ENCODE data around the gene CLDN19. TPM values are rescaled to one million over a fixed set of nuclear protein-coding genes. Genes with fewer than 3 reads are reported as not detected.

Gene CLDN19
- total and polyA plus RNA-seq, 2 donors (not counting 1 experiment from before 2014, with no cell fraction given), result 0.03 TPM; not detected in 1

DNA sequence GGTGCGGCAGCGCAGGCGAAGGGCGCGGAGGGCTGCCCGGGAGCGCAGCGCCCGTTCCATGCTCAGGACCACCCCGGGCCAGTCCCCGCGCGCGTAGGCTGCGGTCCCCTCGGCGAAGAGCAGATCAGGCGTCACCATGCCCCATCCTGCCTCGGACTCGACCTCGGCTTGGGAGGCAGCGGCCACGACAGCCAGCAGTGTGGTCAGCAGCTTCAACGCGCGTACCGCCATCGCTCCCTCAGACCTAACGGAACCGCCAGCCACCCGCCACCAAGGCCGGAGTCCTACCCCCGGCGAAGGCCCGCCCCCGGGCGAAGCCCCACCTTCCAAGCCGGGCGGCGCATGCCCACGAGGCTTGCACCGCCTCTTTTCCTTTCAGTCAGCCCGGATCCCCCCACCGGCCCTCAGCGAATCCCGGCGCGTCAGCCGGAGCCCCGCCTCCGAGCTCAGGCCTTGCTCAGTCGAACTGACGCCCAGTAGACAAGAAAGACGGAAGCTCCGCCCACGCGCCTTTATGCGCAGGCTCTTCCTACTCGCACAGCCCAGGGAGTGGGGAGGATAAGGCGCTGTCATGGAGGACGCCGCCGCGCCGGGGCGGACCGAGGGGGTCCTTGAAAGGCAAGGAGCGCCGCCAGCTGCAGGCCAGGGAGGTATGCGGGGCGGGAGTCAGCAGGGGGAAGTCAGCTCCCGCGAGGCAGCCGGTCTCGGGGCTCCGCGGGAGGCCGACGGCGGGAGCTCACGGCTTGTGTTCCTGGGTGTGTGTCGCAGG is 26.9 kb upstream of the CLDN19 start, which contains the start of the genes C1orf50 and P3H1:
Gene C1orf50, plus strand, starts transcription at position 509 of the 769 bp plus-strand sequence. Its CDS starts 63 bp downstream, at position 572.
Gene P3H1, minus strand, starts transcription at position 288 of the 769 bp plus-strand sequence. Its CDS starts 57 bp downstream, at position 231.
- H2AFZ ChIP-seq (ENCODE audit: insufficient read depth, low read depth, low read length, poor library complexity, severe bottlenecking), result peak within 1 kb of the TSS; percentile 92
- peak within 1 kb of the TSS; percentile 80 for H3K9ac ChIP-seq (ENCODE audit: low read length)
- ATAC-seq (ENCODE audit: low read depth), result peak; percentile 92
- intact Hi-C loops (cut with micrococcal nuclease), result loop anchor here (1.0 to 10.0 kb wide), 12 partner anchors 50 to 1265 kb away; partner anchors contain the start of genes CFAP57, EBNA1BP2, ELOVL1 and ERMAP
- H3K36me3 ChIP-seq (replicated peaks in 1 of 2; ENCODE audit: control extremely low read depth in 1 of 2, control insufficient read depth in 1 of 2, extremely low read depth in 1 of 2, insufficient read depth in 2 of 2, low read length in 1 of 2), result peaks cover 0 to 2% of the 10 kb centered on the region in 2 experiments
- Mint-ChIP-seq H3K27ac (peak within 1 kb of the TSS; percentile 98), H3K4me1 (peaks cover 24% of the 10 kb centered on the region), H3K27me3 (no peaks in the 10 kb centered on the region), H3K4me3 (no peak within 1 kb of the TSS), H3K9me3 (ENCODE audit: insufficient read depth) (no peaks in the 10 kb centered on the region)
- WGBS (ENCODE audit: insufficient coverage), result under 1% methylated on average over 82 of the region's 82 CpGs
- peak; percentile 100 for DNase-seq
- peak within 1 kb of the TSS; percentile 84 for H3K4me2 ChIP-seq (replicated peaks; ENCODE audit: low read depth, low read length, poor library complexity, severe bottlenecking)
- peak within 1 kb of the TSS; percentile 53 to 83 for H3K27ac ChIP-seq (ENCODE audit: low read length in 2 of 2)
- no peaks in the 10 kb centered on the region for H3K9me3 ChIP-seq (ENCODE audit: control extremely low read depth in 1 of 3, control insufficient read depth in 2 of 3, insufficient read depth in 1 of 3, low read length in 2 of 3)
- no peaks in the 10 kb centered on the region for H4K20me1 ChIP-seq (ENCODE audit: control insufficient read depth, insufficient read depth, low read length, poor library complexity, severe bottlenecking)
- no peaks in the 10 kb centered on the region for H3K27me3 ChIP-seq (replicated peaks in 1 of 4; ENCODE audit: control extremely low read depth in 1 of 4, control insufficient read depth in 3 of 4, insufficient read depth in 4 of 4, low read length in 3 of 4)
- peak within 1 kb of the TSS; percentile 71 to 92 (median 76) for H3K4me3 ChIP-seq (ENCODE audit: control extremely low read depth in 1 of 5, extremely low read depth in 1 of 5, insufficient read depth in 1 of 5, low read depth in 2 of 5, low read length in 4 of 5)
- H3K79me2 ChIP-seq (ENCODE audit: control insufficient read depth, insufficient read depth, low read length), result peaks cover 91% of the 10 kb centered on the region
- ChIA-PET CTCF (interaction anchor here (0.8 to 3.0 kb wide), 19 partner anchors 10 to 308 kb away, joined by 3 to 27 read pairs (median 4); partner anchors contain the start of genes PPIH, YBX1 and ZNF691), POLR2A (interaction anchor here (0.5 to 2.3 kb wide), 11 partner anchors 11 to 1300 kb away, joined by 3 to 22 read pairs (median 3); partner anchors contain the start of genes CCDC30, ELOVL1, MED8 and PPIH)
- peaks cover 27 to 31% of the 10 kb centered on the region in 2 donors for H3K4me1 ChIP-seq (ENCODE audit: control insufficient read depth in 2 of 2, insufficient read depth in 2 of 2, low read length in 2 of 2)
- TF ChIP-seq EZH2 (IDR thresholded peaks at IDR 0.05; ENCODE audit: borderline replicate concordance, insufficient read depth, low read depth, low read length, poor library complexity, severe bottlenecking), result no peak
- TF ChIP-seq, protein P1, sequence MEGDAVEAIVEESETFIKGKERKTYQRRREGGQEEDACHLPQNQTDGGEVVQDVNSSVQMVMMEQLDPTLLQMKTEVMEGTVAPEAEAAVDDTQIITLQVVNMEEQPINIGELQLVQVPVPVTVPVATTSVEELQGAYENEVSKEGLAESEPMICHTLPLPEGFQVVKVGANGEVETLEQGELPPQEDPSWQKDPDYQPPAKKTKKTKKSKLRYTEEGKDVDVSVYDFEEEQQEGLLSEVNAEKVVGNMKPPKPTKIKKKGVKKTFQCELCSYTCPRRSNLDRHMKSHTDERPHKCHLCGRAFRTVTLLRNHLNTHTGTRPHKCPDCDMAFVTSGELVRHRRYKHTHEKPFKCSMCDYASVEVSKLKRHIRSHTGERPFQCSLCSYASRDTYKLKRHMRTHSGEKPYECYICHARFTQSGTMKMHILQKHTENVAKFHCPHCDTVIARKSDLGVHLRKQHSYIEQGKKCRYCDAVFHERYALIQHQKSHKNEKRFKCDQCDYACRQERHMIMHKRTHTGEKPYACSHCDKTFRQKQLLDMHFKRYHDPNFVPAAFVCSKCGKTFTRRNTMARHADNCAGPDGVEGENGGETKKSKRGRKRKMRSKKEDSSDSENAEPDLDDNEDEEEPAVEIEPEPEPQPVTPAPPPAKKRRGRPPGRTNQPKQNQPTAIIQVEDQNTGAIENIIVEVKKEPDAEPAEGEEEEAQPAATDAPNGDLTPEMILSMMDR (IDR thresholded peaks at IDR 0.05), result no peak

Data from B cell (primary cell).